A673 (cell line): Measurements from ENCODE around the gene CRABP1.

Experiments
- CTCF ChIP-seq: fragments of 300-800, 200-600 bp; sonication (generic); conservative IDR thresholded peaks from 2 replicates; pipeline ENCODE4 v1.5.1; 2017; ENCODE audit warnings: low read depth, mild to moderate bottlenecking, antibody characterized with exemption, low read length, moderate library complexity, mixed read lengths
- EZH2 ChIP-seq: fragments of 200-600 bp; sonication (generic); IDR thresholded peaks from 2 replicates; pipeline ENCODE4 v1.6.1; 2017; ENCODE audit warnings: borderline replicate concordance, low read depth, mild to moderate bottlenecking, mixed read lengths, antibody characterized with exemption, low read length; ENCODE audit not compliant: poor library complexity, severe bottlenecking

GRCh38 chr15:78329625-78330024, 10.5 kb upstream of the CRABP1 start:
- TF ChIP-seq CTCF (no peak), EZH2 (no peak)
